A673 (cell line): ENCODE results near the gene NUDT12. TPM values are rescaled to one million over a fixed set of nuclear protein-coding genes. Genes with fewer than 3 reads are reported as not detected.

ENCODE experiments used
- Bru-seq: library from RNA; stranded (reverse); fragments of 400-500 nt; gene quantifications from one replicate; lab custom pipeline; 2021; lab: Mats Ljungman, UMichigan
- BruChase-seq, 2 experiments: library from RNA; stranded (reverse); fragments of 400-500 nt; gene quantifications; one replicate each; lab custom pipeline; 2021; lab: Mats Ljungman, UMichigan
- BruUV-seq: library from RNA; stranded (reverse); fragments of 400-500 nt; replicated peaks from 2 replicates; lab custom pipeline; 2021; lab: Mats Ljungman, UMichigan
- CTCF ChIA-PET: fragments of 300-600 bp; sonication (Branson Sonifier 250); formaldehyde crosslinking; loops from one replicate; lab custom pipeline; 2022; ENCODE audit warnings: antibody characterized with exemption; lab: Charles Lee
- POLR2A ChIA-PET: fragments of 300-600 bp; sonication (Branson Sonifier 250); formaldehyde crosslinking; loops from one replicate; lab custom pipeline; 2022; ENCODE audit warnings: antibody characterized with exemption; ENCODE audit not compliant: low non-redundant PET; lab: Charles Lee
- DNase-seq: peaks from one replicate; pipeline ENCODE4 v3.0.0-alpha.2; 2015; ENCODE audit warnings: low spot score
- H3K27ac ChIP-seq: fragments of 200-600 bp; sonication (generic); 2 replicates; pipeline ENCODE4 v1.5.1; 2016; ENCODE audit warnings: mixed run types, low read depth, mild to moderate bottlenecking, mixed read lengths, antibody characterized with exemption, low read length; ENCODE audit not compliant: poor library complexity, severe bottlenecking
- H3K27me3 ChIP-seq: fragments of 200-600 bp; sonication (generic); replicated peaks from 2 replicates; pipeline ENCODE4 v1.6.1; 2017; ENCODE audit warnings: mixed run types, low read depth, mild to moderate bottlenecking, mixed read lengths, antibody characterized with exemption, low read length; ENCODE audit not compliant: insufficient read depth, poor library complexity
- H3K36me3 ChIP-seq: fragments of 200-600 bp; sonication (generic); 2 replicates; pipeline ENCODE4 v1.6.1; 2016; ENCODE audit warnings: mixed run types, mild to moderate bottlenecking, mixed read lengths, antibody characterized with exemption, low read length; ENCODE audit not compliant: insufficient read depth, poor library complexity, severe bottlenecking
- H3K4me1 ChIP-seq: fragments of 200-600 bp; sonication (generic); 2 replicates; pipeline ENCODE4 v1.6.1; 2017; ENCODE audit warnings: mixed run types, mild to moderate bottlenecking, mixed read lengths, antibody characterized with exemption, low read length; ENCODE audit not compliant: insufficient read depth, poor library complexity, severe bottlenecking
- H3K4me3 ChIP-seq: fragments of 200-600 bp; sonication (generic); 2 replicates; pipeline ENCODE4 v1.5.1; 2016; ENCODE audit warnings: low read depth, mixed run types, mild to moderate bottlenecking, mixed read lengths, low read length; ENCODE audit not compliant: poor library complexity, severe bottlenecking
- H3K9me3 ChIP-seq: fragments of 200-600 bp; sonication (generic); 2 replicates; pipeline ENCODE4 v1.6.1; 2016; ENCODE audit warnings: mixed run types, low read depth, mild to moderate bottlenecking, mixed read lengths, antibody characterized with exemption, low read length; ENCODE audit not compliant: poor library complexity, severe bottlenecking
- CTCF ChIP-seq: fragments of 300-800, 200-600 bp; sonication (generic); conservative IDR thresholded peaks from 2 replicates; pipeline ENCODE4 v1.5.1; 2017; ENCODE audit warnings: low read depth, mild to moderate bottlenecking, antibody characterized with exemption, low read length, moderate library complexity, mixed read lengths
- EZH2 ChIP-seq: fragments of 200-600 bp; sonication (generic); IDR thresholded peaks from 2 replicates; pipeline ENCODE4 v1.6.1; 2017; ENCODE audit warnings: borderline replicate concordance, low read depth, mild to moderate bottlenecking, mixed read lengths, antibody characterized with exemption, low read length; ENCODE audit not compliant: poor library complexity, severe bottlenecking
- intact Hi-C: fragments of 100-400 bp; cut with micrococcal nuclease; formaldehyde crosslinking; loops from one replicate; pipeline ENCODE4 v1.10.0; 2022; ENCODE audit not compliant: unreplicated experiment
- long read RNA-seq: library from polyadenylated mRNA; stranded (forward); transcript quantifications from one replicate; pipeline ENCODE4 v2.0.0, GENCODE V29; 2022
- total RNA-seq: library from RNA; stranded (reverse); gene quantifications from 2 replicates; pipeline ENCODE4 v1.2.3, GENCODE V29; 2021

NUDT12 gene
- total RNA-seq (10.2 and 10.9 TPM in 2 replicates), Bru-seq, nascent RNA (percentile 73 among the genes with signal in this experiment), BruChase-seq, experiment 1, labeled RNA remaining after a 2-hour chase (percentile 77 among the genes with signal in this experiment), BruChase-seq, experiment 2, labeled RNA remaining after a 6-hour chase (percentile 64 among the genes with signal in this experiment)
- long read RNA-seq, transcript NUDT12-201 (7 exons, 3,492 nt) = major isoform, 17 of 25 reads
- long read RNA-seq, partial matches to known transcripts = 3 of 25 reads
- long read RNA-seq, other reads (novel, unspliced or antisense) = 3 of 25 reads

- no peak for TF ChIP-seq CTCF
- TF ChIP-seq EZH2 = no peak
- H3K36me3 ChIP-seq = no peaks in the 10 kb centered on the region
- ChIA-PET POLR2A (interaction anchor here (0.8 kb wide), 1 partner anchor 443 kb away, joined by 11 read pairs; the partner anchor contains the start of gene GIN1), CTCF (no interaction called here)
- H3K4me3 ChIP-seq = peak within 1 kb of the TSS; percentile 59
- intact Hi-C loops = no loop called here
- H3K4me1 ChIP-seq = no peaks in the 10 kb centered on the region
- peak; percentile 87 for DNase-seq
- no peaks in the 10 kb centered on the region for H3K27me3 ChIP-seq
- no TSS peak for BruUV-seq
- H3K27ac ChIP-seq = peak within 1 kb of the TSS; percentile 85
- H3K9me3 ChIP-seq = no peaks in the 10 kb centered on the region
Measured at GRCh38 chr5:103562453-103563157, at the start of gene NUDT12. Gene NUDT12 (minus strand): TSS chr5:103562789. CDS start chr5:103560248, 2,541 bp downstream.

- Histone ChIP-seq H3K27ac (no peak overlapping the region), H3K27me3 (no peaks in the 10 kb centered on the region), H3K4me3 (no peak overlapping the region), H3K36me3 (no peaks in the 10 kb centered on the region), H3K9me3 (no peaks in the 10 kb centered on the region), H3K4me1 (no peaks in the 10 kb centered on the region)
- no TSS peak for BruUV-seq
- intact Hi-C loops = no loop called here
- TF ChIP-seq CTCF (no peak), EZH2 (no peak)
- ChIA-PET POLR2A (no interaction called here), CTCF (no interaction called here)
- no peak for DNase-seq
Measured at GRCh38 chr5:103607346-103607745, 44.8 kb upstream of the NUDT12 start.

GRCh38 chr5:103605277-103605676 lies 42.7 kb upstream of the NUDT12 start:
- CTCF ChIA-PET = no interaction called here
- no peak overlapping the region for H3K27ac ChIP-seq
- no peak for DNase-seq
- no peaks in the 10 kb centered on the region for H3K9me3 ChIP-seq
- intact Hi-C loops = no loop called here
- TF ChIP-seq EZH2 = no peak
- no peak for TF ChIP-seq CTCF
- H3K27me3 ChIP-seq = no peaks in the 10 kb centered on the region
- BruUV-seq = no TSS peak
- no peak overlapping the region for H3K4me3 ChIP-seq
- H3K4me1 ChIP-seq = no peaks in the 10 kb centered on the region
- no peaks in the 10 kb centered on the region for H3K36me3 ChIP-seq
- POLR2A ChIA-PET = no interaction called here
